ENCODE measurements around the gene MAB21L1.

The MAB21L1 gene

GRCh38 chr13:35502456-35502855 is 26.0 kb upstream of the MAB21L1 start:
- no peak for TF ChIP-seq CTCF (IDR thresholded peaks at IDR 0.05; ENCODE audit: borderline replicate concordance, insufficient read depth, low read depth, low read length)
- H3K4me3 ChIP-seq (ENCODE audit: low read depth, low read length), result no peak overlapping the region

- TF ChIP-seq CTCF (IDR thresholded peaks at IDR 0.05; ENCODE audit: borderline replicate concordance, insufficient read depth, low read depth, low read length), result no peak
- no peak overlapping the region for H3K4me3 ChIP-seq (ENCODE audit: low read depth, low read length)
Observed at GRCh38 chr13:35501661-35502235, 25.3 kb upstream of the MAB21L1 start.

- TF ChIP-seq CTCF (IDR thresholded peaks at IDR 0.05; ENCODE audit: borderline replicate concordance, insufficient read depth, low read depth, low read length), result no peak
- H3K4me3 ChIP-seq (ENCODE audit: low read depth, low read length), result no peak overlapping the region
Observed at GRCh38 chr13:35500144-35500543, 23.7 kb upstream of the MAB21L1 start.

- H3K4me3 ChIP-seq (ENCODE audit: low read depth, low read length), result no peak overlapping the region
- TF ChIP-seq CTCF (IDR thresholded peaks at IDR 0.05; ENCODE audit: borderline replicate concordance, insufficient read depth, low read depth, low read length), result no peak
Observed at GRCh38 chr13:35499676-35500075, 23.2 kb upstream of the MAB21L1 start.

GRCh38 chr13:35499196-35499662 is 22.7 kb upstream of the MAB21L1 start:
- TF ChIP-seq CTCF (IDR thresholded peaks at IDR 0.05; ENCODE audit: borderline replicate concordance, insufficient read depth, low read depth, low read length), result no peak
- no peak overlapping the region for H3K4me3 ChIP-seq (ENCODE audit: low read depth, low read length)

- H3K4me3 ChIP-seq (ENCODE audit: low read depth, low read length), result no peak overlapping the region
- TF ChIP-seq CTCF (IDR thresholded peaks at IDR 0.05; ENCODE audit: borderline replicate concordance, insufficient read depth, low read depth, low read length), result no peak
Observed at GRCh38 chr13:35498231-35498630, 21.7 kb upstream of the MAB21L1 start.

- no peak for TF ChIP-seq CTCF (IDR thresholded peaks at IDR 0.05; ENCODE audit: borderline replicate concordance, insufficient read depth, low read depth, low read length)
- no peak overlapping the region for H3K4me3 ChIP-seq (ENCODE audit: low read depth, low read length)
Observed at GRCh38 chr13:35496761-35497386, 20.4 kb upstream of the MAB21L1 start.
